ENCODE data around the gene MCM10. TPM values are rescaled to one million over a fixed set of nuclear protein-coding genes. Genes with fewer than 3 reads are reported as not detected.
A peak's percentile ranks its signal among the peaks of the same experiment; 100 is the strongest.

MCM10 gene
- total and polyA plus RNA-seq, 10 of the 15 experiments (the other 5 are each of a cell fraction or from before 2014, with no cell fraction given), result 5.8 to 35.1 (median 23.7) TPM

GRCh38 chr10:13183625-13184024 lies 22.3 kb downstream of the MCM10 start (continued):
- TF ChIP-seq BCL3 (IDR thresholded peaks at IDR 0.05; ENCODE audit: borderline replicate concordance, insufficient read depth, low read depth, low read length, poor library complexity, severe bottlenecking) (no peak), SP1 (IDR thresholded peaks at IDR 0.05; ENCODE audit: low read depth, low read length) (no peak), BHLHE40 (IDR thresholded peaks at IDR 0.05; ENCODE audit: borderline replicate concordance in 1 of 2, low read depth in 2 of 2, low read length in 1 of 2) (peak in 1 of 2 experiments; percentile 15; a peak in 1 of 4 replicates), CBFB (IDR thresholded peaks at IDR 0.05; ENCODE audit: low read depth) (no peak), IRF4 (IDR thresholded peaks at IDR 0.05; ENCODE audit: low read depth, low read length) (no peak), GATAD2B (conservative IDR thresholded peaks at IDR 0.05; ENCODE audit: low read depth) (no peak), HDAC6 (IDR thresholded peaks at IDR 0.05; ENCODE audit: unreplicated experiment) (no peak), ATF3 (IDR thresholded peaks at IDR 0.05; ENCODE audit: borderline replicate concordance, extremely low read depth, low read depth, low read length) (no peak), NFYB (IDR thresholded peaks at IDR 0.05; ENCODE audit: insufficient read depth, low read depth, low read length) (no peak), ATF7 (IDR thresholded peaks at IDR 0.05; ENCODE audit: low read depth) (no peak), E2F4 (IDR thresholded peaks at IDR 0.05; ENCODE audit: low read depth, low read length) (no peak)

Measured in GM12878 (cell line).